Right cardiac atrium (tissue), 5 donors: Measurements from ENCODE around the gene CFAP52. TPM values are rescaled to one million over a fixed set of nuclear protein-coding genes. Genes with fewer than 3 reads are reported as not detected.
"Not testable (repeated sequence)": the region's sequence is repeated elsewhere in the genome, so short reads cannot be mapped to it uniquely, and the experiment has no call there.

ENCODE experiments used
- ATAC-seq, 2 donors: fragments of 200-7000 bp; cut with Tn5 transposase; one replicate each; pipeline versions ENCODE4 v1.8.0 to v1.9.1; 2020; ENCODE audit warnings: moderate library complexity in 2 of 2, mild to moderate bottlenecking in 1 of 2
- DNase-seq, 3 donors: peaks; one replicate each; pipeline ENCODE4 v3.0.0-alpha.2; 2020
- H3K27ac ChIP-seq: one replicate; pipeline ENCODE4 v1.5.1; 2013; ENCODE audit warnings: mild to moderate bottlenecking, low read length, control low read depth, moderate library complexity
- H3K27me3 ChIP-seq: one replicate; pipeline ENCODE4 v1.6.1; 2013; ENCODE audit not compliant: control insufficient read depth, insufficient read depth
- H3K4me1 ChIP-seq: one replicate; pipeline ENCODE4 v1.6.1; 2013; ENCODE audit warnings: low read length; ENCODE audit not compliant: control insufficient read depth, insufficient read depth
- H3K4me3 ChIP-seq: one replicate; pipeline ENCODE4 v1.5.1; 2013; ENCODE audit warnings: low read length, control low read depth
- H3K9me3 ChIP-seq: one replicate; pipeline ENCODE4 v1.6.1; 2013; ENCODE audit warnings: low read length; ENCODE audit not compliant: control insufficient read depth
- WGBS: extraction: QIAGEN DNeasy Blood & Tissue Kit; methylation state at CpG from one replicate; pipeline ENCODE4 v1.1.7; 2013; 5-methylcytosine and 5-hydroxymethylcytosine counted together
- intact Hi-C, 4 donors: fragments of 100-400 bp; cut with DNase I; formaldehyde crosslinking; loops; one replicate each; pipeline versions ENCODE4 v1.11.0 to v1.14.0; 2022 to 2023
- polyA plus RNA-seq: library from polyadenylated mRNA; stranded (reverse); fragments of 200-250 nt; gene quantifications from one replicate; pipeline ENCODE4 v1.2.3, GENCODE V29; 2013
- total RNA-seq, 4 donors: library from RNA; stranded (reverse); fragmentation: NEBNext Ultra II Directional; extraction: Animal tissue kit (Norgen Biotek cat#: 25700); gene quantifications; one replicate each; pipeline ENCODE4 v1.2.1, GENCODE V29; 2021
- donor health status: healthy with polysubstance abuse.
- donor health status: DM: no; HTN: yes; CAD: no.
- donor health status: DM: no; HTN: no; CAD: no.
- donor health status: DM: no; HTN: yes; CAD: no; lungs with severe emphysema.
- donor health status: DM: yes; HTN: yes; CAD: no.

Gene CFAP52
- total and polyA plus RNA-seq, 5 donors = 0.49 TPM; not detected in 4

DNA sequence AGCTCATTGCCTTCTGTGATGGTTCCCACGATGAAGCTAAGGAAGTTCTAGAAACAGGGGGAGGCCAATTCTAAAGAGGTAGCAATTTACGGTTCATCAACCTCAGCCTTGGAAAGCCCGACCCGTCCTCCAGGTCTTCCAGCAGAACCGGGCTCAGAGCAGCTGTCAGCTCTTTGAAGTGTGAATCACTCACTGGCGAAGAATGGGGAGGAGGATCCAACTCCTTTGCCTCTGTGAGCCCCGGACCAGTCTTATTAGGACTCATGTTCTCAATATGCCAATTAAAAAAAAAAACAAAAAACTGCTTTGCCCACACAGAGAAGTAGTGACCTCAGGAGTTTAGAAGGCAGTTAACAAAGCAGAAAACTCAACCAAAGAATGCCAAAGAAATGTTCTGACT is 32.2 kb upstream of the CFAP52 start:
- no peaks in the 10 kb centered on the region for H3K4me1 ChIP-seq
- ATAC-seq = peak in 1 of 2 donors; percentile 31
- H3K27me3 ChIP-seq = no peaks in the 10 kb centered on the region
- H3K9me3 ChIP-seq = no peaks in the 10 kb centered on the region
- intact Hi-C loops = no loop called here
- no peak overlapping the region for H3K27ac ChIP-seq
- DNase-seq = no peak
- 71% methylated on average over 7 of the region's 7 CpGs for WGBS
- no peak overlapping the region for H3K4me3 ChIP-seq

- DNase-seq = no peak
- WGBS = 92% methylated on average over 2 of the region's 2 CpGs
- Histone ChIP-seq H3K27me3 (no peaks in the 10 kb centered on the region), H3K4me3 (no peak overlapping the region), H3K4me1 (no peaks in the 10 kb centered on the region), H3K27ac (no peak overlapping the region), H3K9me3 (no peaks in the 10 kb centered on the region)
- ATAC-seq = no peak
- intact Hi-C loops = no loop called here
Observed at GRCh38 chr17:9549215-9549614, 27.2 kb upstream of the CFAP52 start.

DNA sequence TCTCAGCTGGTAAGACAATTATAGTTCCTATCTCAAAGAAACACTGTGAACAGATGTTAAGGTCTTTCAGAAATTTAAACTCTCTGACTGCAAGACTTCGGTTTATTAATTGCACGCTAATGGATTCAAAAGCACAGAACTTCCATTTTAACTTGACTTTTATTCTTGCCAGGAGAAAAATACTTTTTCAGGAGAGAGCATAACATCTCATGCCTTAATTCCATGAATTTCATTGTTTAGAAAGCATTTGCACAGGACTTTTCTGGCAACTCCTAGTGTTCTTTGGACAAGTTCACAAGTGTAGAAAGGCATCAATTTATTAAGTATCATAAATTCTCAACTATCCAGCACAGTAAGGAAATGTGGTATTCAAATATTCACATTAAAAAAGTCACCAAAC is 23.3 kb upstream of the CFAP52 start:
- no peak overlapping the region for H3K4me3 ChIP-seq
- 90% methylated on average over 2 of the region's 2 CpGs for WGBS
- H3K27ac ChIP-seq = no peak overlapping the region
- no peaks in the 10 kb centered on the region for H3K4me1 ChIP-seq
- DNase-seq (no peak), ATAC-seq (no peak)
- no peaks in the 10 kb centered on the region for H3K27me3 ChIP-seq
- H3K9me3 ChIP-seq = no peaks in the 10 kb centered on the region
- intact Hi-C loops = no loop called here

DNA sequence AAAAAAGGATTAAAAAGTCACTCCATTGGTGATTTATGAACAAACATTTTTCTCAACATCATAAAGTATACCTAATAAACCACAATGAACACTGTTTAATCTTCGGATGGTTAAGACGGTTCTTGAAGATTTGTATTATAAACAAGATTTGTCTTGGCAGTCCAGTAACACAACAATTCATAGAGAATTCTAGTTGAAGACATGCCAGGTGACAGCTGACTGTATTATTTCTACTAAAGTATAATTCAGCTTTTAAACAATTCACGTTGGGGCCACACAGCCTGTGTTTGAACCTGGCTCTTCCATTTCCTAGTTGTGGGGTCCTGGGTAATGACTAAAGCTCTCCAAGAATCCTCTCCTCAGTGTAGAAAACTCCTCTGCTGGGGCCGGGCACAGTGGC is 22.8 kb upstream of the CFAP52 start:
- WGBS = 82% methylated on average over 4 of the region's 4 CpGs
- Histone ChIP-seq H3K27ac (no peak overlapping the region), H3K4me3 (no peak overlapping the region), H3K9me3 (no peaks in the 10 kb centered on the region), H3K4me1 (no peaks in the 10 kb centered on the region), H3K27me3 (no peaks in the 10 kb centered on the region)
- DNase-seq = no peak
- intact Hi-C loops = no loop called here
- ATAC-seq = no peak

DNA sequence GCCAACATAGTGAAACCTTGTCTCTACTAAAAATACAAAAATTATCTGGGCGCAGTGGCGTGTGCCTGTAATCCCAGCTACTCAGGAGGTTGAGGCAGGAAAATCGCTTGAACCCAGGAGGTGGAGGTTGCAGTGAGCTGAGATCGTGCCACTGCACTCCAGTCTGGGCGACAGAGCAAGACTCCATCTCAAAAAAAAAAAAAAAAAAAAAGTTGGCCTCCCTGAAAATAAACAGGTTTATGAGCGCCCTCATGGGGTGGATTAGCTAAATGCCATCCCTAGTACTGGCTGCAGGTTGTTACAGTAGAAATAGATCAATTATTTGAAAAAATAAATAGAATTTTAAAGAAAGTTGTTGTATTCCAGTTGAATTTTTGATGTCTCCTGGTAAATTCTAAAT is 21.7 kb upstream of the CFAP52 start:
- WGBS = 75% methylated on average over 6 of the region's 6 CpGs
- ATAC-seq = not testable (repeated sequence)

GRCh38 chr17:9557161-9557755 is 19.2 kb upstream of the CFAP52 start:
- H3K4me1 ChIP-seq = no peaks in the 10 kb centered on the region
- intact Hi-C loops = no loop called here
- DNase-seq = no peak
- H3K27ac ChIP-seq = no peak overlapping the region
- peak in 1 of 2 donors; percentile 43 for ATAC-seq
- no peaks in the 10 kb centered on the region for H3K27me3 ChIP-seq
- WGBS = 75% methylated on average over 10 of the region's 10 CpGs
- no peaks in the 10 kb centered on the region for H3K9me3 ChIP-seq
- H3K4me3 ChIP-seq = no peak overlapping the region

More for the DNA sequence above, 21.7 kb upstream of the CFAP52 start:
- H3K4me1 ChIP-seq, H3K27me3 ChIP-seq, H3K9me3 ChIP-seq, intact Hi-C loops, H3K4me3 ChIP-seq, DNase-seq, H3K27ac ChIP-seq: not testable (repeated sequence)

- H3K27me3 ChIP-seq = no peaks in the 10 kb centered on the region
Observed at GRCh38 chr17:9557857-9558256, 18.6 kb upstream of the CFAP52 start.

DNA sequence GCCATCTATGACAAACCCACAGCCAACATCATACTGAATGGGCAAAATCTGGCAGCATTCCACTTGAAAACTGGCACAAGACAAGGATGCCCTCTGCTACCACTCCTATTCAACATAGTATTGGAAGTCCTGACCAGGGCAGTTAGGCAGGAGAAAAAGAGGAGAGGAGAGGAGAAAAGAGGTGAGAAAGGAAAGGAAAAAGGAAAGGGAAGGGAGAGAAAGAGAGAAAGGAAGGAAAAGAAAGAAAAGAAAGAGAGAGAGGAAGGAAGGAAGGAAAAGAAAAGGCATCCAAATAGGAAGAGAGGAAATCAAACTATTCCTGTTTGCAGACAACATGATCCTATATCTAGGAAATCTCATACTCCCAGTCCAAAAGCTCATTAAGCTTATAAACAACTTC is 12.3 kb upstream of the CFAP52 start:
- H3K9me3 ChIP-seq = no peaks in the 10 kb centered on the region
- intact Hi-C loops = no loop called here
- H3K27me3 ChIP-seq = no peaks in the 10 kb centered on the region
- ATAC-seq (no peak), DNase-seq (no peak)
- H3K4me1 ChIP-seq = no peaks in the 10 kb centered on the region
- H3K27ac ChIP-seq = no peak overlapping the region
- no peak overlapping the region for H3K4me3 ChIP-seq

More at GRCh38 chr17:9557857-9558256, 18.6 kb upstream of the CFAP52 start:
- Histone ChIP-seq H3K9me3 (no peaks in the 10 kb centered on the region), H3K4me3 (no peak overlapping the region), H3K4me1 (no peaks in the 10 kb centered on the region), H3K27ac (no peak overlapping the region)
- no peak for ATAC-seq
- 91% methylated on average over 9 of the region's 9 CpGs for WGBS
- intact Hi-C loops = no loop called here
- DNase-seq = no peak

GRCh38 chr17:9566067-9566466 is 10.4 kb upstream of the CFAP52 start:
- DNase-seq (no peak), ATAC-seq (no peak)
- H3K9me3 ChIP-seq = no peaks in the 10 kb centered on the region
- intact Hi-C loops = no loop called here
- H3K4me3 ChIP-seq = no peak overlapping the region
- H3K27ac ChIP-seq = no peak overlapping the region
- no peaks in the 10 kb centered on the region for H3K27me3 ChIP-seq
- no peaks in the 10 kb centered on the region for H3K4me1 ChIP-seq
- WGBS = 56% methylated on average over 7 of the region's 7 CpGs

DNA sequence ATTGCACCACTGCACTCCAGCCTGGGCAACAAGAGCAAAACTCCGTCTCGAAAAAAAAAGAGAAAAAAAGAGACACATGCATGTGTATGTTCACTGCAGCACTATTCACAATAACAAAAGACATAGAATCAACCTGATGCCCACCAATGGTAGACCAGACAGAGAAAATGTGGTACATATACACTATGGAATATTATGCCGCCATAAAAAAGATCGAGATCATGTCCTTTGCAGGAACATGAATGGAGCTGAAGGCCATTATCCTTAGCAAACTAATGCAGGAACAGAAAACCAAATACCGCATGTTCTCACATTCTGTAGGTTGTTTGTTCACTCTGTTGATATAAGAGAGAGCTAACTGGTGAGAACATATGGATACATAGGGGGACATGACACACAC is 9.7 kb upstream of the CFAP52 start:
- H3K4me3 ChIP-seq, ATAC-seq, H3K27ac ChIP-seq, H3K9me3 ChIP-seq, H3K27me3 ChIP-seq, DNase-seq, H3K4me1 ChIP-seq, intact Hi-C loops: not testable (repeated sequence)
- WGBS = 98% methylated on average over 5 of the region's 5 CpGs

- no peak overlapping the region for H3K4me3 ChIP-seq
- H3K9me3 ChIP-seq = no peaks in the 10 kb centered on the region
- ATAC-seq (no peak), DNase-seq (no peak)
- intact Hi-C loops = no loop called here
- H3K27ac ChIP-seq = no peak overlapping the region
- H3K4me1 ChIP-seq = no peaks in the 10 kb centered on the region
- no peaks in the 10 kb centered on the region for H3K27me3 ChIP-seq
Observed at GRCh38 chr17:9568004-9568403, 8.4 kb upstream of the CFAP52 start.

- ATAC-seq = no peak
- H3K27ac ChIP-seq = no peak overlapping the region
- intact Hi-C loops = no loop called here
- H3K4me1 ChIP-seq = no peaks in the 10 kb centered on the region
- 88% methylated on average over 11 of the region's 11 CpGs for WGBS
- no peaks in the 10 kb centered on the region for H3K27me3 ChIP-seq
- H3K9me3 ChIP-seq = no peaks in the 10 kb centered on the region
- no peak for DNase-seq
- H3K4me3 ChIP-seq = no peak overlapping the region
Observed at GRCh38 chr17:9568957-9569588, 7.4 kb upstream of the CFAP52 start.
